GM19467 (cell line): ENCODE results near the gene PAK4.
"Not testable (repeated sequence)": the region's sequence is repeated elsewhere in the genome, so short reads cannot be mapped to it uniquely, and the experiment has no call there.

Experiments
- ATAC-seq: cut with Tn5 transposase; IDR thresholded peaks from one replicate; pipeline ENCODE4 v1.9.1; 2021; ENCODE audit warnings: mild to moderate bottlenecking, moderate library complexity; ENCODE audit not compliant: unreplicated experiment

The PAK4 gene

DNA sequence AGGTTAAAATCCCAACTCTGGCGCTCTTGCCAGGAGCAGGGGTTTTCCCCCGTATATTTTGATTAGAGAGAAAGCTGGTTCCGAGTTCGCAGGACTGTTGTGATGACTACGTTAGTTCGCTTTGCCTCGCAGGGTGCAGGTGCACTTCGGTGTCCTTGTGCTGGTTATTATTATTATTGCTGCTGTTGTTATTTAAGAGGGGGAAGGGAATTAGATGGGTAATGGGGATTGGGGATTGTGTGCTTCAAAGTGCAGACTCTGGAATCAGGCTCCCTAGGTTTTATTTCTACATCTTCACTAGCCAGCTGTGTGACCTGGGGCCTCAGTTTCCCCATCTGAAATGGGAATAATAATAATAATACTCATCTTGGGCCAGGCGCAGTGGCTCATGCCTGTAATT, 26.2 kb upstream of the PAK4 start:
- ATAC-seq, result no peak

DNA sequence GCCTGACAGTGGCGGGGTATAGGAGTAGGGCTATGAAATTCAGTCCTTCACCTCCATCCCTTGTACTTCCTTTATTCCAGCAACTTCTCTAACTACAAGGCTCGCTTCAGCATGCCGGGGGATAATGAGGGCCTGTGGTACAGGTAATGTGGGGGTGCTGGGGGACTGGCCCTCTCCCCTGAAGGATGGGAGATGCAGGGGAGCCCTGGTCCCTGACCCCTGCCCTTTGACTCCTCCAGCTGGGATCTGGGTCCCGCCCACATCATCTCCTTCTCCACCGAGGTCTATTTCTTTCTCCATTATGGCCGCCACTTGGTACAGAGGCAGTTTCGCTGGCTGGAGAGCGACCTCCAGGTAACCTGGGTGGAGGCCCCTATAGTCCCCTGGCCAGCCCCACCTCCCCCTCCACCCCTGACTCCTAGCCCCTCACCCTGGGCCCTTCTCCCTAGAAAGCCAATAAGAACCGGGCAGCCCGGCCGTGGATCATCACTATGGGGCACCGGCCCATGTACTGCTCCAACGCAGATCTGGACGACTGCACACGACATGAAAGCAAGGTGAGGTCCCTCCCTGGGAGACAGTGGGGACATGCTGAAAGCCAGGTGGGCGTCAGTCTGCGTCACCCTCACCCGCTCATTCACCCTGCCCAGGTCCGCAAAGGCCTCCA, 25.0 kb upstream of the PAK4 start:
- no peak for ATAC-seq

DNA sequence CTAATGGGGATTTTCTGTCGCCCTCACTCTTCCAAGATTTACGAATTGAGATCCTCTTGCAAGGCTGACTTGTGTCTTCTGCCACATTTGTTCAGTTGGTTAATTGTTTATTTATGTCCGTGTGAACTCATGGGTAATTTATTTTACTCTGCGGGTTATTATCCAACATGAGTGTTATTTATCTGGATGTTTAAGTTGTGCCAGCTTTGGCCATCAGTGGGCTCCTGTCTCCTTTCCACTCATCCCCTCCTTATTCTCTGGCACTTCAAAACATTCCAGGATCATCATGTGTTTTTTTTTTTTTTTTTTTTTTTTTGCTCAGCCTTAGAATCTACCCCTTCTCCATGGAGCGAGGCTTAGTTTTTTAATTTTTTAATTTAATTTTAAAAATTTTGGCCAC, 22.4 kb upstream of the PAK4 start:
- no peak for ATAC-seq

DNA sequence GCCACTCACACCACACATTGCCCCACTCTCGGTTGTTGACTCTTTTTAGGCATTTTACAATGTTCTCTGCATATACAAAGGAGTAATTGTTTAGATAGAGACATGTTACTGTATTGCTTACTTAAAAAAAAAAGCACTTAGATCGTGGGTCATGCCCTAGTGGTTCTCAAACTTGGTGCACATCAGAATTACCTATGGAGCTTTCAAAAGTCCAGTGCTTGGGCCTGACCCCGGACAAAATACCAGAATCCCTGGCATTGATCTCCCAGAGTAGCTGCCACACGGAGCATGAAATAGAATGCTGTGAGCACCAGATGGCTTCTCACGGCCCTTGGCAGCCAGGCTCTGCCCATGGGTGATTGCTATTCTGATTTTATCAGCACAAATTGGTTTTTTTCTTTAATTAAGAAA, 21.4 kb upstream of the PAK4 start:
- no peak for ATAC-seq

- no peak for ATAC-seq
Measured at GRCh38 chr19:39106194-39106593, 19.4 kb upstream of the PAK4 start.

DNA sequence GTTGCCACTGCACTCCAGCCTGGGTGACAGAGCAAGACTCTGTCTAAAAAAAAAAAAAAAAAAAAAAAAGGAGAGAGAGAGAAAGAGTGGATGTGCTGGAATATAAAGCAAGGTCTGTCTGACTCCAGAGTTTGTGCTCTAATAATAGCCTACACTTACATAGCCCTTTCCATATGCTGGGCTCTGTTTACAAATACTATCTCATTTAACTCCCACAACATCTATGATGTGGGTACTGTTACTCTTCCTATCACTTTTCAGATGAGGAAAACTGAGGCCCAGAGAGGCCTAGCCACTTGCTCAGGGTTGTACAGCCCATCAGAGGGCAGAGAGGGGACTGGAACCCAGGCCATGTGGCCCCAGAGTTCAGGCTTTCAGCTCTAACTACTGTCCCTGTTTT, 15.9 kb upstream of the PAK4 start:
- no peak for ATAC-seq

GRCh38 chr19:39110263-39110967, 15.2 kb upstream of the PAK4 start:
- no peak for ATAC-seq

DNA sequence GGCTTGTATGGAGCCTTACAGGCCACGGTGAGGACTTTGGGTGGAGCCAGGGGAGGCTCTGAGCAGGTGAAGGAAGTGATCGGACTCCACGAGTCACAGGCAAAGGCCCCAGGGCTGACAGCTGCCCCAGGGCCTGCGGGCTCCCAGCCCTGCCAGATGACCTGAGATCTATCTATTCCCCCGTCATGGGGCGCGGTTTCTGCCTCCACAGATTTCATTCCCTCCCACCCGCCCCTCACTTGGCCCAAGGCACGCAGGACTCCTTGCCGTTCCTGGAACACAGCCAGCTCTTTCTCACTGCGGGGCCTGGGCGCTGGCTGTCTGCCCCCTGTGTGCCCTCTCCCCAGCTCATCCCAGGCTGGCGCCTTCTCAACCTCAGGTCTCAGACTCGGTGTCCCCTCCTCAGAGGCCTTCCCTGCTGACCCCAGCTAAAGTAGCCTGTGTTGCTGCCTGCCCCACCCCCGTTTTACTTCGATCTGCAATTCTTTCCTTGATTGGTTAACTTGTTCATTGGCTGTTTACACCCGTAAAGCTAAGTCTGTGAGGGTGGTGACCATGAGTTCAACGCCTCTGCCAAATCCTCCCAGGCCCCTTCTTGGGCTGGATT, 13.9 kb upstream of the PAK4 start:
- ATAC-seq, result no peak

DNA sequence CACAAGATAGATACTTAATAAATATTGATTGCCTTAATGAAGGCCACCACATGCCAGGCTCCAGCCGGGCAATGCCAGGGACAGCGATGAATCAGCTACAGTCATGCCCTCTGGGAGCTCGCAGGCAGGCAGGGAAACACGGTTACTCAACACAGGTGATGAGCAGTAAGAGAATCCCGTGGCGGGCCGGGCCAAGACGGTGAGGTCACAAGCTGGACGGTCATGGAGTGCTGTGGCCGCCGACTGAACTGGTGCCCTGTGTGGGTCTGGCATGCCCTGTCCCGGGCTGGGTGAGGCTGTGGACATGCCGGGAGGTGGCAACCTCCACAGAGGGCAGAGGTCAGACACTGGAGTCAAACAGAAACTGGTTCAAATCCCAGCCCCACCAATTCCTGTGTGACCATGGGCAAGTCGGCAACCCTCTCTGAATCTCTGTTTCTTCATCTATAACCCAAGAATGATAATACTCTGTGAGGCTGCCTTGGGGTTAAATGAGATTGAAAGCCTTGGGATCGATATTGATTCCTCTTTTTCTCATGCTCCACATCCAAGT, 13.2 kb upstream of the PAK4 start:
- ATAC-seq, result no peak

GRCh38 chr19:39113199-39113598, 12.4 kb upstream of the PAK4 start:
- ATAC-seq, result no peak

DNA sequence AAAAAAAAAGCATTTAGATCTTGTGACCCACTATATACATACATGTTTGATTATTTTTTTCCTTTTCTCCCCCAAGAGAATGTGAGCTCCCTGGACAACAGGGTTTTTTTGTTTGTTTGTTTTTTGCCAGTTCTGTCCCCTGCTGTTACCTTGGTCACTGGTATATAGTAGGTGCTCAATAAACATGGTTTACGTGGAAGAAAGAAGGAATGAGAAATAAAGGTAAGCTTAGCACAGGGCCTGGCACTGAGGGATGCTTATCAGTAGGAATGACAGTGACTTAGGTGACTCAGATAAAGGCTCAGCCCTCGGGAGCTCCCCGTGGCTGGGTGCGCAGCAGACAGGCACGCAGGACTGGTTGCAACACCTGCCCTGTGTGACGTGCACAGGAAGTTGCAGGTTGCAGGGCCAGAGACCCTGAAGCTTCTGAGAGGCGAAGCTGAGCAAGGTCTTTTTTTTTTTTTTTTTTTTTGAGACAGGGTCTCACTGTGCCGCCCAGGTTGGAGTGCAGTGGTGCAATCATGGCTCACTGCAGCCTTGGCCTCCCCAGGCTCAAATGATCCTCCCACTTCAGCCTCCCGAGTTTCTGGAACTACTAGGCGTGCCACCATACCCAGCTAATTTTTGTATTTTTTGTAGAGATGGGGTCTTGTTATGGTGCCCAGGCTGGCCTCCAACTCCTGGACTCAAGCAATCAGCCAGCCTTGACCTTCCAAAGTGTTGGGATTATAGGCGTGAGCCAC, 10.3 kb upstream of the PAK4 start:
- no peak for ATAC-seq

- not testable (repeated sequence) for ATAC-seq
Measured at GRCh38 chr19:39117023-39117422, 8.6 kb upstream of the PAK4 start.

DNA sequence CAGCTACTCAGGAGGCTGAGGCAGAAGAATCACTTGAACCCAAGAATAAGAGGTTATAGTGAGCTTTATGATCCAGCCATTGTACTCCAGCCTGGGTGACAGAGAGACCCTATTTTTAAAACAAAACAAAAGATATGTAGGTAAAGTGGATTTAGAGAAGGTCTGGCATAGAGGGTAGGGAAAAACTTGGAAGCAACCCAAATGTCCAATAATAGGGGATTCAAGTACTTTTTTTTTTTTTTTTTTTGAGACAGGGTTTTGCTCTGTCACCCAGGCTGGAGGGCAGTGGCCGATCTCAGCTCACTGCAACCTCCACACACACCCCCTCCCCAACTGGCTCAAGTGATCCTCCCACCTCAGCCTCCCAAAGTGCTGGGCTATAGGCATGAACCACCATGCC, 5.8 kb upstream of the PAK4 start:
- ATAC-seq, result no peak

GRCh38 chr19:39122934-39123731, 2.5 kb upstream of the PAK4 start:
- no peak for ATAC-seq

DNA sequence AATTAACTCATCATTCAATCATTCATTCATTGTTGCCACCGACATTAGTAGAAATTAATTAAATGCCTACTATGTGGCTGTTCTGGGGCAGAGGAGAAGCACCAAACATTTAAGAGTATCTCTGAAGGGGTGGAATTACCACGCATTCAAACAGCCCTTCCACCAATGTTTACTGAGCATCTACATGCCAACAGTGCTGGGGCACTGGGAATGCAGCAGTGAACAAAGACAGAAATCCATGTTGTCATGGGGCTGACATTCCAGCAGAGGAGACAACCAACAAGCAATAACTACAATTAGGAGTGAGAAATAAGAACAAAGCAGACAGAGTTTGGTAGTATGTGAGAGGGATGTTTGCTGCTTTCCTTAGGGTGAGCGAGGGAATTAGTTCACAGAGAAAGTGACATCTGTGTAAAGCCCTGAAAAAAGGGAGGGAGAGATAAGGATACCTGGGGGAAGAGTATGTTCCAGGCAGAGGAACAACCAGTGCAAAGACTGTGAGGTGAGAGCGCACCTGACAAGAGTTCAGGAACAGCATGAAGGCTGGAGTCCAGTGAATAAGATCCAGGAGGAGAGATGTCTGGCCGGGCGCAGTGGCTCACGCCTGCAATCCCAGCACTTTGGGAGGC, 1.3 kb upstream of the PAK4 start:
- no peak for ATAC-seq

DNA sequence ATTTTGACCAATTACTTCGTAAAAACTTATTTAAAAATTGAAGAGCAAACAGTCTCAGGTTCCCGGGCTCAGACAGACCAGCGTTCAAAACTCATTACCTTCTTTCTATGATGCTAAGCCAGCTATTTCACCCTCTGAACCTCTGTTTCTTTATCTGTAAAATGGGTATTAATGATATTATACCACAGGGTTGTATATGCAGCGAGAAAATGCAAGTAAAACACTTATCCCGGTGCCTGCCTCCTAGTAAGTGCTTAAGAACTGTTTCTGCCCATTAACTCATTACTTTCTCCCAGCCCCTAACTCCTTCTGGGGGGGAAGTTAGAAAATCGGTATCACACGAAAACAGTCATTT, 410 bp upstream of the PAK4 start:
- no peak for ATAC-seq

DNA sequence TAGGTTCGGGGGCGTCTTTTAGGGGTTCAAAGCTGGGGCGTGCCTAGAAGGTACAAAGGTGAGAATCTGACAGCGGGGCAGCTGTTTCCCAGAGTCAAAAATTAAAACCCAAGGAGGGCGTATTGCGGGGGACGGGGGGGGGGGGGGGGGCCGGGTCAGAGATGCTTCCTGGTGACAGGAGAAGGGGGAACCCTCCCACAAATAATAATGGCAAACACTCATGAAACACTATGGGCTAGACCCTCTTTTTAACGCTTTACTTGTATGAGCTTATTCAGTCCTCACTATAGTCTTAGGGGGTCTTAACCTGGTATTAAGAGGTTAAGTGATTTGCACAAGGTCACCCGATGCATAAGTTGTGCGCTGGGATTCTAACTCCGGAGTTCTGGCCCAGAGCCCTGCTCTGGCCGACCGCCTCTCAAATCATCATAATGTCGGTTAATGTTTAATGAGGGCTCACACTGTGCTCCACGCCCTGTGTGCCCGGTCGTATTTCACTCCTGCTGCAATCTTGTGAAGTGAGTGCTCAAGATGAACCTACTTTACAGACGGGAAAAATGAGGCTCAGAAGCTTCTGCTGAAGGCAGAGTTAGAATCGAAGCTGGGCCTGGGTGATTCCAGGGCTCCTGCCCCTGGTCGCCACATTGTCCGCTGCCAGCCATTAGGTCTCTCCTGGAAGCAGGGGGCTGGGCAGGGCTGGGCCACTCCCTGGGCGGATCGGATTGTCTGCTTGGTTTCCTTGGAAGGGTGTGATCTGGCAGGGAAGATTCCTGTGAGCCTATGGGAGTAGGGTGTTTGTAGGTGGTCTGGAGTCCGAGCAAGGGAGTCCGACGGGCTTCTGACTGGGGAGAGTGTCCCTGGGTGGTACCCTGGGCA, 964 bp downstream of the PAK4 start:
- ATAC-seq, result no peak

DNA sequence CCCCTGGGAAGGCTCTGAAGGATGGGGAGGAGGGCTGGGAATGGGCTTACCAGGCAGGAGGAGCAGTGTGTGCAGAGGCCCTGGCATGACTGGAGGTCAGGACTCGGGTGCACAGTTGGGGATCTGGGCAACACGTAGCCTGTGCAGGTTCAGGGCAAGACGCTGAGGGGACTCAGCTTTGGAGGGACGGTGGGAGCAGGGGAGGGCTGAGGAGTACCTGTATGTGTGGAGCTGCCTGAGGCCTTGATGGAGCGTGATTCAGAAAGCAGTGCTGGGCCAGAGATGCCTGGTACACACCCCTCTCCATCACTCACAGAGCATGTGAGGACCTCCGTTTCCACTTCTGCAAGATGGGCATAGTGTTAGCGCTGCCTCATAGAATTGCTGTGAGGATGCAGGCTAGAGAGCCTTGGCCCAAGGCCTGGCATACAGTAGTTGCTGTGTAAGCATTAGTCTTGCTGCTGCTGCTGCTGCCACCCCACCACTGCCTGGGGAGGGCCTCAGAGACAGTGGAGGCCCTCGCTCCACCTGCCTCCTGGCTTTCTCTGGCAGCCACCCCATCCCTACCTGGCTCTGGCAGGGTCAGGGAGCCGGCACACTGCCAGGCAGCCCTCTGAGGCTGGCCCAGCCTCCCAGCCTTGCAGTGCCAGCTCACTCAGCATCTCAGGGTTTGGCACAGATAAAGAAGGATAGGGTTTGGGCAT, 2.4 kb downstream of the PAK4 start:
- no peak for ATAC-seq
